PC-3 (cell line): ENCODE measurements around the gene HCFC1. TPM values are rescaled to one million over a fixed set of nuclear protein-coding genes. Genes with fewer than 3 reads are reported as not detected.
A peak's percentile ranks its signal among the peaks of the same experiment; 100 is the strongest.

Source experiments
- ATAC-seq: fragments of 200-7000 bp; cut with Tn5 transposase; 2 replicates; pipeline ENCODE4 v1.9.1; 2020; ENCODE audit warnings: mild to moderate bottlenecking, moderate library complexity
- BruUV-seq: library from RNA; stranded (reverse); fragments of 400-500 nt; replicated peaks from 2 replicates; lab custom pipeline; 2021; lab: Mats Ljungman, UMichigan
- CTCF ChIA-PET: fragments of 300-600 bp; sonication (Branson Sonifier 250); formaldehyde crosslinking; loops from one replicate; lab custom pipeline; 2022; ENCODE audit warnings: antibody characterized with exemption; lab: Charles Lee
- POLR2A ChIA-PET: fragments of 300-600 bp; sonication (Branson Sonifier 250); formaldehyde crosslinking; loops from one replicate; lab custom pipeline; 2022; ENCODE audit warnings: antibody characterized with exemption; ENCODE audit not compliant: unreplicated experiment; lab: Charles Lee
- DNase-seq: peaks from one replicate; pipeline ENCODE4 v3.0.0-alpha.2; 2015
- H2AFZ ChIP-seq: fragments of 300-600 bp; sonication (generic); 2 replicates; pipeline ENCODE4 v1.6.0; 2016; ENCODE audit warnings: antibody characterized with exemption, low read length
- H3F3A ChIP-seq: fragments of 300-600 bp; sonication (generic); one replicate; pipeline ENCODE4 v1.6.0; 2017; ENCODE audit warnings: antibody characterized with exemption, low read length, control low read depth, mild to moderate bottlenecking; ENCODE audit not compliant: unreplicated experiment
- H3K27ac ChIP-seq: fragments of 300-600 bp; sonication (generic); 2 replicates; pipeline ENCODE4 v1.5.1; 2016; ENCODE audit warnings: mild to moderate bottlenecking, low read length
- H3K27me3 ChIP-seq: fragments of 300-600 bp; sonication (generic); 2 replicates; pipeline ENCODE4 v1.6.1; 2016; ENCODE audit warnings: low read length, mixed read lengths
- H3K36me3 ChIP-seq: fragments of 300-600 bp; sonication (generic); 2 replicates; pipeline ENCODE4 v1.6.1; 2016; ENCODE audit warnings: low read depth, mixed run types, low read length, mixed read lengths
- H3K4me1 ChIP-seq: fragments of 300-600 bp; sonication (generic); 2 replicates; pipeline ENCODE4 v1.5.1; 2016; ENCODE audit warnings: low read length; ENCODE audit not compliant: insufficient read depth
- H3K4me2 ChIP-seq: fragments of 300-600 bp; sonication (generic); 2 replicates; pipeline ENCODE4 v1.6.0; 2016; ENCODE audit warnings: low read length
- H3K4me3 ChIP-seq: fragments of 300-600 bp; sonication (generic); 2 replicates; pipeline ENCODE4 v1.5.1; 2016; ENCODE audit warnings: mild to moderate bottlenecking, low read length, mixed read lengths
- H3K79me2 ChIP-seq: fragments of 300-600 bp; sonication (generic); 2 replicates; pipeline ENCODE4 v1.6.1; 2017; ENCODE audit warnings: low read length, mixed read lengths
- H3K9ac ChIP-seq: fragments of 300-600 bp; sonication (generic); 2 replicates; pipeline ENCODE4 v1.6.0; 2016; ENCODE audit warnings: mild to moderate bottlenecking, low read length
- H3K9me2 ChIP-seq: fragments of 300-600 bp; sonication (generic); replicated peaks from 2 replicates; pipeline ENCODE4 v1.6.1; 2016; ENCODE audit warnings: mixed run types, low read length, mixed read lengths
- H3K9me3 ChIP-seq: fragments of 300-600 bp; sonication (generic); 2 replicates; pipeline ENCODE4 v1.6.1; 2016; ENCODE audit warnings: low read length, mixed read lengths
- H4K20me1 ChIP-seq: fragments of 300-600 bp; sonication (generic); 2 replicates; pipeline ENCODE4 v1.6.1; 2016; ENCODE audit warnings: low read length, mixed read lengths
- EZH2 ChIP-seq: fragments of 300-600 bp; sonication (generic); IDR thresholded peaks from one replicate; pipeline ENCODE4 v1.6.1; 2017; ENCODE audit warnings: antibody characterized with exemption, mild to moderate bottlenecking, low read length; ENCODE audit not compliant: unreplicated experiment
- EZH2phosphoT487 ChIP-seq: fragments of 300-600 bp; sonication (generic); IDR thresholded peaks from 2 replicates; pipeline ENCODE4 v1.6.1; 2018; ENCODE audit warnings: mild to moderate bottlenecking, antibody characterized with exemption, low read length, borderline replicate concordance
- intact Hi-C: fragments of 100-400 bp; cut with micrococcal nuclease; formaldehyde crosslinking; loops from 2 replicates; pipeline ENCODE4 v1.9.0; 2023
- total RNA-seq: library from RNA; depleted of rRNA; stranded (reverse); fragments of >200 nt; gene quantifications from 2 replicates; pipeline ENCODE4 v1.2.3, GENCODE V29; 2014
- TF ChIP-seq, protein P1 (sequence below): fragments of 300-600 bp; sonication (generic); conservative IDR thresholded peaks from 2 replicates; pipeline ENCODE4 v1.5.1; 2017; ENCODE audit warnings: antibody characterized with exemption, low read depth, mild to moderate bottlenecking, low read length

Gene HCFC1
- total RNA-seq, 1 experiment from 2014 or later, result 66.9 TPM

DNA sequence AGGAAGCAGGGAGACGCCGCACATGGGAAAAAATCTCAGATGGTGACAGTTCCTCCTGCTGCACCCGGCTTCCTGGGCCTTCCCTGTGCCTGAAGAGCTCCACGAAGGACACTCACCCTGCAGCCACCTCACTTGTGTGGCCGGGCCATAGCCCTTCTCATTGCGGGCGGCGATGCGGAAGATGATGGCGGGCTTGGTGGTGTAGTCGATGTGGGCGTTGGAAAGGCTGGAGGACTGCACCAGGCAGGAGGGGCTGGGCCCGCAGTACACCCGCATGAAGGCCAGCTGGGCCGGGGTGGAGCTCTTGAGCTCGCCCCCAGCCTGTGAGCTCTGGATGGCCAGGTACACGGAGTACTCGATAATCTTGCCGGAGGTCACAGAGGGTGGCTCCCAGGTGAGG, 21.5 kb downstream of the HCFC1 start:
- ChIA-PET POLR2A (no interaction called here), CTCF (no interaction called here)
- H2AFZ ChIP-seq, result no peak overlapping the region
- no peak overlapping the region for H3K4me2 ChIP-seq
- DNase-seq, result no peak
- TF ChIP-seq, protein P1, sequence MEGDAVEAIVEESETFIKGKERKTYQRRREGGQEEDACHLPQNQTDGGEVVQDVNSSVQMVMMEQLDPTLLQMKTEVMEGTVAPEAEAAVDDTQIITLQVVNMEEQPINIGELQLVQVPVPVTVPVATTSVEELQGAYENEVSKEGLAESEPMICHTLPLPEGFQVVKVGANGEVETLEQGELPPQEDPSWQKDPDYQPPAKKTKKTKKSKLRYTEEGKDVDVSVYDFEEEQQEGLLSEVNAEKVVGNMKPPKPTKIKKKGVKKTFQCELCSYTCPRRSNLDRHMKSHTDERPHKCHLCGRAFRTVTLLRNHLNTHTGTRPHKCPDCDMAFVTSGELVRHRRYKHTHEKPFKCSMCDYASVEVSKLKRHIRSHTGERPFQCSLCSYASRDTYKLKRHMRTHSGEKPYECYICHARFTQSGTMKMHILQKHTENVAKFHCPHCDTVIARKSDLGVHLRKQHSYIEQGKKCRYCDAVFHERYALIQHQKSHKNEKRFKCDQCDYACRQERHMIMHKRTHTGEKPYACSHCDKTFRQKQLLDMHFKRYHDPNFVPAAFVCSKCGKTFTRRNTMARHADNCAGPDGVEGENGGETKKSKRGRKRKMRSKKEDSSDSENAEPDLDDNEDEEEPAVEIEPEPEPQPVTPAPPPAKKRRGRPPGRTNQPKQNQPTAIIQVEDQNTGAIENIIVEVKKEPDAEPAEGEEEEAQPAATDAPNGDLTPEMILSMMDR, result no peak
- TF ChIP-seq EZH2, result no peak
- TF ChIP-seq EZH2phosphoT487, result no peak
- no peak for ATAC-seq
- no peak overlapping the region for H3K9ac ChIP-seq
- no peaks in the 10 kb centered on the region for H3F3A ChIP-seq
- no peaks in the 10 kb centered on the region for H4K20me1 ChIP-seq
- H3K27ac ChIP-seq, result no peak overlapping the region
- H3K4me3 ChIP-seq, result no peak overlapping the region
- no peaks in the 10 kb centered on the region for H3K79me2 ChIP-seq
- H3K36me3 ChIP-seq, result peaks cover 28% of the 10 kb centered on the region
- intact Hi-C loops, result no loop called here
- no peaks in the 10 kb centered on the region for H3K27me3 ChIP-seq
- H3K9me3 ChIP-seq, result no peaks in the 10 kb centered on the region
- no peaks in the 10 kb centered on the region for H3K9me2 ChIP-seq
- H3K4me1 ChIP-seq, result no peaks in the 10 kb centered on the region
- no TSS peak for BruUV-seq

DNA sequence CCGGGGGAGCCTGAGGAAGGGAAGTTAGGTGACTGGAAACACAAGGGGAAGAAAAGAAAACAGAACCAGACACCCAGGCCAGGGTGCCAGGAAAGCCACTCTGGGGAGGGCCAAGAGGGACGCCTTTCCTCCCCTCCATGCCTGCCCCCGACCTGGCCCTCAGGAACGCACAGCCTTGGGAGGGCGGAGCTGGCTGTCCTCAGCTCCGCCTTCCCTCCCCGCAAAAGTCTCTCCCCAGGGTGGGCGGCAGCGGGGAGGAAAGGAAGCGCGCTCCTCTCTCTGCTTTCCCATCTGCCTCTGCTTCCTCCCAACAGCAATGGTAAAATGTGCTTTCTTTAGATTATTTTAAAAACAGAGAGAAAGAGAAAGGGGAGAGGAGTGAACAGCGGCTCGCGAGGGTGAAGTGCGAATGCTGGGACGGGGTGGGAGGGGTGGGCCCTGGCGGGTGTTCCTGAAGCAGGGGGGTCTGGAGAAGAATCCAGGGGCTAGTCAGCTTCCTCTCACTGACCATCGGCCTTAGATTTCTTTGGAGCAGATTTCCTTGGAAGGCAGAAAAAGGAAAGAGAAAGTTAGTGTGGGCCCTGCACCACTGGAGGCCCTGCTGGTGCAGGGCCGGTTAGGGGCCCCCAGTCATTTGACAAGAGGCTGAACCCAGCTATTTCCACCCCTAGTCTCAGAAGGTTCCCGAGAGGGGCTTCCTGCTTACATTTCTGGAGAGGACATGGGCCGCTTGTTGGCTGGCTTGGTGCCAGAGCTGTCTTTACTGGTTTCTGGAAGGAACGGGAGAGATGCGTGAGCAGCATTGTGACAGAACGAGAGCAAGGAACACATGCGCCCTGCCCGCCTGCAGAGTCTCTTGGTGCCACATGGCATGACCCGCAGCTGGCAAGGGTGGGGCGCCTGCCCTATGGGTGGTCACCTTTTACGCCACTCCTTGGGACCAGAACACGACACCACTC, 22.5 kb downstream of the HCFC1 start:
- no peak for DNase-seq
- Histone ChIP-seq H4K20me1 (no peaks in the 10 kb centered on the region), H3K36me3 (peaks cover 28% of the 10 kb centered on the region), H3K4me2 (no peak overlapping the region), H3K9me3 (no peaks in the 10 kb centered on the region), H3K4me3 (no peak overlapping the region), H3K79me2 (no peaks in the 10 kb centered on the region), H3K4me1 (no peaks in the 10 kb centered on the region), H3K9ac (no peak overlapping the region), H3K27ac (no peak overlapping the region), H3F3A (no peaks in the 10 kb centered on the region), H3K9me2 (no peaks in the 10 kb centered on the region), H2AFZ (no peak overlapping the region), H3K27me3 (no peaks in the 10 kb centered on the region)
- ChIA-PET POLR2A (no interaction called here), CTCF (no interaction called here)
- TF ChIP-seq EZH2phosphoT487 (no peak), EZH2 (no peak)
- TF ChIP-seq, protein P1, result no peak
- intact Hi-C loops, result no loop called here
- BruUV-seq, result TSS peak; percentile 36
- no peak for ATAC-seq

DNA sequence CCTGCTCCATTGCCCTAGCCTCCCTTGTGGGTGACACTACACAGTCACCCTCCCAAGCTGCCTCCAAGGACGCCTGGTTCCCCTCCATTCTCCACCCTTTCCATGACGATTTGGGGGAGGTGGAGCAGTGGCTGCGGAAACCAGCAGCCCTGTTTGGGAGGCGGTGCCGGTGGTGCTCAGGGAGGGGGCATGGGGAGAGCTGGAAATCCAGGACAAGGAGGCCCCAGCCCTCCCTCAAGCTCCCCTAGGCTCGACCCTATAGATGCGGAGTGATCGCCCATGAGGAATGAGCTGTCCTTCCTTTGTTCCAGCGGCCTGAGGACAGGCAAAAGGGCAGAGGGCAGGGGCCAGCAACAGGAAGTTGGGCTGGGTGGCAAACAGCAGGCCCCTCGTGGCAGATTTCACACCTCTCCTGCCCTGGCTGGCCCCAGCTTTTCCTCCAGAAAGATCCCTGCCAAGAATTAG, 23.6 kb downstream of the HCFC1 start:
- ChIA-PET CTCF (no interaction called here), POLR2A (no interaction called here)
- intact Hi-C loops, result no loop called here
- H3K4me3 ChIP-seq, result no peak overlapping the region
- no TSS peak for BruUV-seq
- H3K4me2 ChIP-seq, result no peak overlapping the region
- H3K27me3 ChIP-seq, result no peaks in the 10 kb centered on the region
- no peaks in the 10 kb centered on the region for H3K4me1 ChIP-seq
- H4K20me1 ChIP-seq, result no peaks in the 10 kb centered on the region
- ATAC-seq, result no peak
- no peak overlapping the region for H3K9ac ChIP-seq
- no peak for TF ChIP-seq EZH2phosphoT487
- TF ChIP-seq EZH2, result no peak
- TF ChIP-seq, protein P1, result no peak
- peaks cover 21% of the 10 kb centered on the region for H3K36me3 ChIP-seq
- no peak overlapping the region for H2AFZ ChIP-seq
- no peak for DNase-seq
- no peak overlapping the region for H3K27ac ChIP-seq
- H3K79me2 ChIP-seq, result no peaks in the 10 kb centered on the region
- no peaks in the 10 kb centered on the region for H3K9me2 ChIP-seq
- H3F3A ChIP-seq, result no peaks in the 10 kb centered on the region
- H3K9me3 ChIP-seq, result no peaks in the 10 kb centered on the region
